H1 (cell line): ENCODE measurements around the gene SGMS1.

Experiments used
- JUND ChIP-seq: IDR thresholded peaks from 2 replicates; pipeline ENCODE4 v1.6.1; 2011; ENCODE audit warnings: mild to moderate bottlenecking, improper control_type of control experiment, low read length
- POLR2A ChIP-seq, 2 experiments: IDR thresholded peaks; 1 replicate in 1 of 2; 2 replicates in 1 of 2; pipeline ENCODE4 v1.6.1; 2011; ENCODE audit warnings: low read depth in 2 of 2, low read length in 2 of 2, mild to moderate bottlenecking in 2 of 2; ENCODE audit errors: control extremely low read depth in 1 of 2

DNA sequence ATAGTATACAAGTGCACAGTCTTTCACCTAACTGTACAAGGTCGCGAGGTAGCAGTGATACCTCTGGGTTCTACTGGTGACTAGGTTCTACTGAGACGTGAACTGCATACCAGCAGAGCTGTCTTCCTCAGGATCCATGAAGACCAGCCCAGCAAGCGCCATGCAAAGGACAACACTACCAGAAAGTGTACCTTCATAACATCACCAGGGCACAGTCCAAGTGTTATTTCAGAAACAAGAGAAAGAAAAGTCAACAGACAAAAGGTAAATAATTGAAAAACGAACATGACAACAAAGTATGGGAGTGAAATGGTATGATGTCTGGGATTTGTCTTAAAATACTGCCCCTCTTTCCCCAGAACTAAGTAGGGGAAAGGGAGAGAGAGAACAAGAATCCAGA is 231.3 kb downstream of the SGMS1 start:
- TF ChIP-seq JUND (no peak), POLR2A (IDR thresholded peaks at IDR 0.05; ENCODE audit: control extremely low read depth in 1 of 2, low read depth in 2 of 2, low read length in 2 of 2) (no peak)
